GM19238 (cell line): Measurements from ENCODE around the gene PHF13.
"Not testable (repeated sequence)": the region's sequence is repeated elsewhere in the genome, so short reads cannot be mapped to it uniquely, and the experiment has no call there.

Source experiments
- DNase-seq: peaks from one replicate; pipeline ENCODE4 v3.0.0; 2011; ENCODE audit warnings: low spot score; ENCODE audit not compliant: insufficient read length

PHF13 gene

GRCh38 chr1:6586404-6586816, 27.1 kb upstream of the PHF13 start:
- DNase-seq: no peak

GRCh38 chr1:6587261-6588005, 26.1 kb upstream of the PHF13 start:
- DNase-seq: no peak

- DNase-seq: no peak
These were observed 25.2 kb upstream of the PHF13 start for GRCh38 chr1:6588128-6588892.

- DNase-seq: no peak
These were observed 24.5 kb upstream of the PHF13 start for GRCh38 chr1:6588893-6589520.

- DNase-seq: no peak
These were observed 23.5 kb upstream of the PHF13 start for GRCh38 chr1:6590046-6590445.

- no peak for DNase-seq
These were observed 22.3 kb upstream of the PHF13 start for GRCh38 chr1:6591222-6591621.

GRCh38 chr1:6591644-6592043, 21.9 kb upstream of the PHF13 start:
- DNase-seq: no peak

GRCh38 chr1:6592441-6592840, 21.1 kb upstream of the PHF13 start:
- no peak for DNase-seq

GRCh38 chr1:6592865-6593593, 20.5 kb upstream of the PHF13 start:
- DNase-seq: no peak

- no peak for DNase-seq
These were observed 19.7 kb upstream of the PHF13 start for GRCh38 chr1:6593810-6594209.

- no peak for DNase-seq
These were observed 18.4 kb upstream of the PHF13 start for GRCh38 chr1:6594977-6595740.

GRCh38 chr1:6596351-6596750, 17.2 kb upstream of the PHF13 start:
- no peak for DNase-seq

GRCh38 chr1:6596886-6597776, 16.4 kb upstream of the PHF13 start:
- DNase-seq: no peak

- DNase-seq: no peak
These were observed 15.8 kb upstream of the PHF13 start for GRCh38 chr1:6597777-6598131.

- no peak for DNase-seq
These were observed 14.2 kb upstream of the PHF13 start for GRCh38 chr1:6599141-6599975.

GRCh38 chr1:6599991-6600390, 13.5 kb upstream of the PHF13 start:
- DNase-seq: not testable (repeated sequence)

- no peak for DNase-seq
These were observed 13.0 kb upstream of the PHF13 start for GRCh38 chr1:6600410-6601048.

- DNase-seq: peak; percentile 59
These were observed 12.2 kb upstream of the PHF13 start for GRCh38 chr1:6601049-6601922.
